ENCODE results near the gene FKBP2. TPM values are rescaled to one million over a fixed set of nuclear protein-coding genes. Genes with fewer than 3 reads are reported as not detected.

The FKBP2 gene
- polyA plus RNA-seq, 4 donors, result 76.2 to 109 (median 85.7) TPM

Other genes with a start within 250 kb of the FKBP2 start
- gene FLRT1, start 205.2 kb upstream of the FKBP2 start, polyA plus RNA-seq (ENCODE audit: insufficient read length in 4 of 4), result 1 to 10 TPM; 2.6 to 4.1 (median 3.1) TPM
- 10 to 100 TPM; 13.6 to 18.9 (median 14.1) TPM for gene MACROD1, start 75.0 kb upstream of the FKBP2 start, polyA plus RNA-seq (ENCODE audit: insufficient read length in 4 of 4)
- gene STIP1, start 54.9 kb upstream of the FKBP2 start, polyA plus RNA-seq (ENCODE audit: insufficient read length in 4 of 4), result 100 to 1,000 TPM; 188 to 239 (median 197) TPM
- gene FERMT3, start 34.4 kb upstream of the FKBP2 start, polyA plus RNA-seq (ENCODE audit: insufficient read length in 4 of 4), result 1 to 10 TPM; 5.0 to 9.2 (median 5.8) TPM
- 10 to 100 TPM; 41.9 to 52.0 (median 44.9) TPM for gene TRPT1, start 14.9 kb upstream of the FKBP2 start, polyA plus RNA-seq (ENCODE audit: insufficient read length in 4 of 4)
- gene NUDT22, start 14.8 kb upstream of the FKBP2 start, polyA plus RNA-seq (ENCODE audit: insufficient read length in 4 of 4), result 10 to 100 TPM; 20.1 to 31.8 (median 22.9) TPM
- gene DNAJC4, start 10.5 kb upstream of the FKBP2 start, polyA plus RNA-seq (ENCODE audit: insufficient read length in 4 of 4), result 10 to 100 TPM; 62.1 to 75.6 (median 63.9) TPM
- 10 to 100 TPM; 80.7 to 98.7 (median 93.8) TPM for gene VEGFB, start 6.5 kb upstream of the FKBP2 start, polyA plus RNA-seq (ENCODE audit: insufficient read length in 4 of 4)
- gene PPP1R14B, start 5.8 kb downstream of the FKBP2 start, polyA plus RNA-seq (ENCODE audit: insufficient read length in 4 of 4), result 10 to 100 TPM; 61.9 to 88.4 (median 74.0) TPM
- 10 to 100 TPM; 12.2 to 15.1 (median 13.8) TPM for gene PLCB3, start 10.4 kb downstream of the FKBP2 start, polyA plus RNA-seq (ENCODE audit: insufficient read length in 4 of 4)
- gene BAD, start 43.6 kb downstream of the FKBP2 start, polyA plus RNA-seq (ENCODE audit: insufficient read length in 4 of 4), result 10 to 100 TPM; 44.2 to 69.5 (median 49.2) TPM
- 10 to 100 TPM; 30.3 to 46.9 (median 35.1) TPM for gene GPR137, start 44.8 kb downstream of the FKBP2 start, polyA plus RNA-seq (ENCODE audit: insufficient read length in 4 of 4)
- gene KCNK4, start 50.2 kb downstream of the FKBP2 start, polyA plus RNA-seq (ENCODE audit: insufficient read length in 4 of 4), result under 1 TPM in 1 of 4 donors, not detected in 3; 0.08 TPM
- gene CATSPERZ, start 59.3 kb downstream of the FKBP2 start, polyA plus RNA-seq (ENCODE audit: insufficient read length in 4 of 4), result under 1 TPM in 1 of 4 donors, not detected in 3; 0.29 TPM
- 10 to 100 TPM; 17.9 to 27.7 (median 18.5) TPM for gene ESRRA, start 64.4 kb downstream of the FKBP2 start, polyA plus RNA-seq (ENCODE audit: insufficient read length in 4 of 4)
- 100 to 1,000 TPM; 214 to 270 (median 239) TPM for gene TRMT112, start 76.5 kb downstream of the FKBP2 start, polyA plus RNA-seq (ENCODE audit: insufficient read length in 4 of 4)
- 100 to 1,000 TPM; 183 to 250 (median 192) TPM for gene PRDX5, start 77.0 kb downstream of the FKBP2 start, polyA plus RNA-seq (ENCODE audit: insufficient read length in 4 of 4)
- 1 to 10 TPM; 2.1 to 3.2 (median 2.9) TPM for gene CCDC88B, start 99.1 kb downstream of the FKBP2 start, polyA plus RNA-seq (ENCODE audit: insufficient read length in 4 of 4)
- gene RPS6KA4, start 118.1 kb downstream of the FKBP2 start, polyA plus RNA-seq (ENCODE audit: insufficient read length in 4 of 4), result 10 to 100 TPM; 10.5 to 15.4 (median 11.5) TPM